ENCODE results near the gene MEX3C.

Gene MEX3C

GRCh38 chr18:51191128-51191717 is 6.3 kb downstream of the MEX3C start:
- DNase-seq = no peak

- no peak for DNase-seq
Observed at GRCh38 chr18:51190000-51190399, 7.5 kb downstream of the MEX3C start.

GRCh38 chr18:51188024-51188701 is 9.3 kb downstream of the MEX3C start:
- no peak for DNase-seq

DNA sequence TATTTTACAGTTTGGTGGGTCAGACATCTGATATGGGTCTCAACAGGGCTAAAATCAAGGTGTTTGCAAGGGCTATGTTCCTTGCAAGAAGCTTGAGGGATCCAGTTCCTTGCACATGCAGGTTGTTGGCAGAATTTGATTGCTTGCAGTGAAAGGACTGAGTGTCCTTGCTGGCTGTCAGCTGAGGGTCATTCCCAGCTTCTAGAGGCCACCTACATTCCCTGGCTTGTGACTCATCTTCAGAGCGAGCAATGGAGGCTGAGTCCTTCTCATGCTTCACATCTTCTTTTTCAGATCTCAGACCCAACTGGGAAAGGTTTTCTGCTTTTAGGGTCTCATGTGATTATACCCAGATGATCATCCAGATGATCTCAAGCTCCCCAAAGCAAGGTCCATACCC is 12.4 kb downstream of the MEX3C start:
- no peak for DNase-seq

GRCh38 chr18:51184091-51184457 is 13.4 kb downstream of the MEX3C start:
- DNase-seq = no peak

DNA sequence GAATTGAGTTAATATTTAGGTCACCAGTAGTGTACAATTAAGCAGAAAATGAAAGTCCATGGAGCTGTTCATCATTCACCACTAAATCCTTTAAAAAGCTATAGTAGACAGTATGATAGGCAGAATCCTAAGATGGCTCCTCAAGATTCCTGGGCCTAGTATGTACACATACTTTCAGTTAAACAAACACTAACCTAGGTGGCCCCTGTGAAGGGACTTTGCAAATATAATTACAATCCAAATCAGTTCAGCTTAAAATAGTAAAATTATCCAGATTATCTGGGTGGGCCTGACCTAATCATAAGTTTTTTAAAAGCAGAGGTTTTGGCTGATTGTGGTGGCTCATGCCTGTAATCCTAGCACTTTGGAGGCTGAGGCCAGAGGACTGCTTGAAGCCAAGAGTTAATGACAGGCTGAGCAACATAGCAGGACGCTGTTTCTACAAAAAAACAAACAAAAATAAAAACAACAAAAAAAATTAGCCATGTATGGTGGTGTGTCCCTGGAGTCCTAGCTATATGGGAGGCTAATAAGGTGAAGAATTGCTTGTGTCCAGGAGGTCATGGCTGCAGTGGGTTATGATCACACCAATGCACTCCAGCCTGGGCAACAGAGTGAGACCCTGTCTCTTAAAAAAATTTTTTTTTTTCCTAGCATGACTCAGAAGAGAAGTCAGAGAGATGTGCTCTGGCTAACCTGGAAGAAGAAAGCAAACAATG is 13.9 kb downstream of the MEX3C start:
- no peak for DNase-seq

GRCh38 chr18:51182824-51183223 is 14.7 kb downstream of the MEX3C start:
- no peak for DNase-seq

DNA sequence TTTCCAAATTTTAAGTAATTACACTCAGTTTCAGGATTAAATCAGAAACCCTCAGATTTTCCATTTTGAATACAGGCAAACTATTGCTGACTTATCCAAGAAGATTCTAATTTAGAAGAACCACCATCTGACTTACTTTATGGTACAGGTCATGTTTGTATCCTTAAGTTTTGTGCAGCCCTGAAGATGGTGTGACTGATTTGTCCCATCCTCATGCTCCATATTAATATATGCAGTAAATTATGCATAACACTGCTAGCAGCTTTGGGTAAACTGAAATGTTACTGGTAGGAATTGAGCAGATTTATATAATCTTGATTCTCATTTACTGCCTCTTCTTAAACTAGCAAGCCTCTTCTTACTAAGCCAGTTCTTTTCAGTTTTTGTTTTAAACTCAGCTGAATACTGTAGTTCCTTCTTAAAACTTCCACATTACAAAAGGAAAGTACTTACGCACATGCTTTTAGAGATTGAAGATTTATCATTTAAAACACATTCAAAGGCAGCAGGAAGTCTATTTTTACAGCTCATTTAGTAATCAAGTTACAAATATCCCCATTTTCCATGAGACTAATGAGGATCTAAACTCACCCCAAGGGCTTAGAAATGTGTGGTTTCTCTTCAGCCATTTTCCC is 25.7 kb downstream of the MEX3C start:
- DNase-seq = no peak

DNA sequence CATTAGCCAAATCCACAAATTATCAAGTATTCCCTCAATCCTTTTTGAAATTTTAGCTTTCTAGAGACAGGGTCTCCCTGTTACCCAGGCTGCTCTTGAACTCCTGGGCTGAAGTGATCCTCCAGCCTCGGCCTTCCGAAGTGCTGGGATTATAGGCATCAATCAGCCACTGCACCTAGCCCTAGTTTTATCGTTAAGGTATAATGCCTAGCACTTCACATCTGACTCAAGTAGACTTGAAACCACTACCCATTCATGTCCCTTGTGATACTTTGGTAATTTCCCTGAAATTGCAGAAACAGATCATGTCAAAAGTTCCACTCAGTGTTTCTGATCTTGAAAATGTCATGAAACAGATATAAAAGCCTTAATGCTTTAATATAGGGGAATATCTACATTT is 26.3 kb downstream of the MEX3C start:
- DNase-seq = no peak

DNA sequence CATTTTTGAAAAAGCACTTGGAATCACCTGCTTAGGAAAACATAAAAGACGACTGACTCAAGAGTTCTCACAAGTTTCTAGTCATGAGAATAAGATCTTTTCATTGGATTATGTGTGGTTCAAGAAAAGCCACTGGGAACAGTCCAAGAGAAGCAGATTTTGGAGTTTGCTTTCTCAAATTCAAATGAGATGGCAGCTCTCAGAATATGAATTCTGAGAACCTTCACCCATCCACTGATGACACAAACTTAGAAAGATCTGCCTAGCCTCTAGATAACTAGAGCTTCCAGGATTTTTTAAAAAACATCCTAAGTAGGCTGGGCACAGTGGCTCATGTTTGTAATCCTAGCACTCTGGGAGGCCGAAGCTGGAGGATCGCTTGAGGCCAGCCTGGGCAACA is 26.8 kb downstream of the MEX3C start:
- no peak for DNase-seq

DNA sequence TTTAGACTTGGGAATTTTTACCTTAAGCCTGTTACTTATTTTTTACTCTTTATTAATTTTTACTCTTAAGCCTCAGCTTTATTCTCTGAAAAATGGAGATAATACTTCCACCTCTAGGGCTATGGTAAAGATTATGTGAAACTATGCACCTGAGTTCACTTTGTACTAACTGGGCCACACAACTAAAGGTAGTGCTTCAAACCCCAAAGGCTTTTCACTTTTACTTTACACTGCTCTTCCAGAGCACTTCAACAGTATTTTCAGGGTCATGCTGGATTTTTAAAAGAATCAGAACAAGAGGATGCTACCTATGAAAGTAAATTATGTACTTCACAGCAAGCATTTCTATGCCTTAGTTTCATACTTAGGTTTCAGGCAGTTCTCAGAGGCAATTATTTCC is 27.8 kb downstream of the MEX3C start:
- DNase-seq = no peak

DNA sequence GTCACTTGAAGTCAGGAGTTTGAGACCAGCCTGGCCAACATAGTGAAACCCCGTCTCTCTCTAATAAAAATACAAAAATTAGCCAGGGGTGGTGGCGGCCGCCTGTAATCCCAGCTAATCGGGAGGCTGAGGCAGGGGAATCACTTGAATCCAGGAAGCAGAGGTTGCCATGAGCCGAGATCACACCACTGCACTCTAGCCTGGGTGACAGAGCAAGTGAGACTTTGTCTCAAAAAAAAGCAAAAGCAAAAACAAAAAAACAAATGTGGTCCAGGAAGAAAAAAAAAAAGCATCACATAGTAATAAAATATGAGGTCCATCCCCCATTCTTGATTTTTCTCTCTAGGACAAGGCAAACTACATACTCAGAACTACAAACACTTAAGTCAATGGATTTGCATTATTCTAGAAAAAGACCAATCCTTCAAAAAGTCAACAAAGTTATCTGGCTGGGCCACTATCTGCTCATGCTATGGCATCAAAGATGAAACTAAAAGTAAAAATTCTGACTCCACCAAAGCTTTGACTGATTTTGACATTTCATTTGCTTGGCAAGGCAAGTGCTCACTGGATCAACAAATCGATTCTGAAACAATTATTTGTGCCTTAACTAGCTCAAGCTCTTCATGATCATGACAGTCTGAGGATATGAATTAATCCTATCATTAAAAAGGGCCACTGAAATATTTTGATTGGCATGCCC is 28.4 kb downstream of the MEX3C start:
- no peak for DNase-seq

DNA sequence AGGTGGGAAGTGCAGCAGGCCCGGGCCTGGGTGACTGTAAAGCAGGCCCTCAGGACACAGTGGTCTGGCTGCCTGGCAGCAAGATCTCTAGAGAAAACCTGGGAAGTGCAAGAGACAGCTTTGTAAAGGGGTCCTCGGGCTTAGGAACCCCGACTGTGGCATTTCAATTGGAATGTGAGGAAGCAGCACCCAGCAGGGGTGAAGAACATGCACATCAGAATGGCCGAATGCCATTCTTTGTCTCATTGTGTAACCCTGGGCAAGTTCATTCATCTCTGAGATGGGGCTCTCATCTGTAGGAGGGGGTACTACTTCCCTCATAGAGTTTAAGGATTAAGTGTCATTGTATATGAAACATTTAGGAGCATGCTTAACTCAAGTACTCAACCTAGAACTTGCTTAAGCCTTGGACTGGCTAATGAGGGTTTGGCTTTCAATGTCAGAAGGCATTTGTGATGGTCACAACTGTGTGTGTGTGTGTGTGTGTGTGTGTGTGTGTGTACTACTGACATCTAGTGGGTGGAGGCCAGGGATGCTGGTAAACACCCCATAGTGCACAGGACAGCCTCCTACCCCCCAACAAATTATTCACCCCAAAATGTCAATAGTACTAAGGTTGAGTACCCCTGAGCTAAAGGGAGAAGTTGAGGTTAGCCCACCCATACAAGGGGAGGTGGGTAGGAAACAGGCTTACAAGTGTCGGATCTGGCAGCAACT is 29.3 kb downstream of the MEX3C start:
- DNase-seq = no peak

- DNase-seq = no peak
Observed at GRCh38 chr18:51165296-51165695, 32.2 kb downstream of the MEX3C start.

- no peak for DNase-seq
Observed at GRCh38 chr18:51164761-51165281, 32.7 kb downstream of the MEX3C start.

DNA sequence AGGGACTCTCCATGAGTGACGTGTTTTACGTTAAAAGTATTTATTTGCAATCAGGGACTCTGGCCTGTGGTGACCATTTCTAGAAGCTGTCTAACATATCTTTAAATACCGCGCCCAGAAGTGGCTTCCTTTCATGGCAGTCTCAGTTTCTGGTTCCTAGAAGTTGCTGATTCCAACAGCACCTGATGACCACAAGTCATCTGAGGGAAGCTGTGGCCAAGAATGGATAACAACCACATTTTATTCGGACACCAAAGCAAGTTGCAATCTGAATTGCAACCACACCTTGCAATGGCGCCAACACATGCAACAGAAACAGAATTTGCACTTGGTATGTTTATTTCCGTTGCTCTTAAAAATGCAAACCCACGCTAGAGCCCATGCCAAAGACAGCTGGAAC is 33.1 kb downstream of the MEX3C start:
- DNase-seq = no peak

DNA sequence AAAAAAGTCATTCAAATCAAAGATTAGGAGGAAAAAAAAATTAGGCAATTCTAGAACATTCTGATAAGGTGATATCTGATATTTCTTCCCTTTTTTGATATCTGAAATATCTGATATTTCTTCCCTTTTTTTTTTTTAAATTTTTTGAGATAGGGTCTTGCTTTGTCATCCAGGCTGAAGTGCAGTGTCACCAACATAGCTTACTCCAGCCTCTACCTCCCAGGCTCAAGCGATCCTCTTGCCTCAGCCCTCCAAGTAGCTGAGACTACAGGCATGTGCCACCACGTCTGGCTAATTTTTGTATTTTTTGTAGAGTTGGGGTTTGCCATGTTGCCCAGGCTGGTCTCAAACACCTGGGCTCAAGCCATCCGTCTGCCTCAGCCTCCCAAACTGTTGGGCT is 33.9 kb downstream of the MEX3C start:
- no peak for DNase-seq

- no peak for DNase-seq
Observed at GRCh38 chr18:51162617-51163016, 34.9 kb downstream of the MEX3C start.

DNA sequence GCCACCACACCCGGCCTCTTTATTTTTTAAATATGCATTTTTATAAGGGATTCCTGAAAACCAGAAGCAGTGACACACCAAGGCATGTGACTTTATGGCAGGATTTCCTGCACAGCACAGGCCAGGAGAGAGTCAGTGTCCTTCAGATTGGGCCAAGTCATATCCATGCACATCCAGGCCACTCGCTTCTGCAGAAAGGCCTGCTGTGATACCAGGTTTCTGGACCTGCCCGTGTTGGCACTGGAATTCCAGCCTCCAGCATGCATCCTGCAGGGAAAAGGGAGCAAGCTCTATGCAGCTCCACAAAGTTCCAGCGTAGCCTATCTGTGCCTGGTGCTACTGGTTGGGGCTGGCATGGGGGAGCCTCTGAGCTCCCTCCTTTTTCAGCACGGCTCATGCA is 36.8 kb downstream of the MEX3C start:
- no peak for DNase-seq

DNA sequence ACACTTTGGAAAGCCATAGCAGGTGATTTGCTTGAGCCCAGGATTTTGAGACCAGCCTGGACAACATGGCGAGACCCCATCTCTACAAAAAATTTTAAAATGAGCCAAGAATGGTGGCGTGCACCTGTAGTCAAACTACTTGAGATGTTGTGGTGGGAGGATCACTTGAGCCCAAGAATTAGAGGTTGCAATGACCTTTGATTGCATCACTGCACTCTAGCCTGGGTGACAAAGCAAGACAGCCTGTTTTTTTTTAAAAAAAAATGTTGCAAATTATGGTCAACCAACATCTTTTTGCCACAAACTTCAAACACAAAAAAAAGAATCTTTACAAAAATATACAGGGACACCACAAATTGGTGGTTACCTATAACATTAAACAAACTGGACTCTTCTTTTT is 40.3 kb downstream of the MEX3C start:
- DNase-seq = no peak

DNA sequence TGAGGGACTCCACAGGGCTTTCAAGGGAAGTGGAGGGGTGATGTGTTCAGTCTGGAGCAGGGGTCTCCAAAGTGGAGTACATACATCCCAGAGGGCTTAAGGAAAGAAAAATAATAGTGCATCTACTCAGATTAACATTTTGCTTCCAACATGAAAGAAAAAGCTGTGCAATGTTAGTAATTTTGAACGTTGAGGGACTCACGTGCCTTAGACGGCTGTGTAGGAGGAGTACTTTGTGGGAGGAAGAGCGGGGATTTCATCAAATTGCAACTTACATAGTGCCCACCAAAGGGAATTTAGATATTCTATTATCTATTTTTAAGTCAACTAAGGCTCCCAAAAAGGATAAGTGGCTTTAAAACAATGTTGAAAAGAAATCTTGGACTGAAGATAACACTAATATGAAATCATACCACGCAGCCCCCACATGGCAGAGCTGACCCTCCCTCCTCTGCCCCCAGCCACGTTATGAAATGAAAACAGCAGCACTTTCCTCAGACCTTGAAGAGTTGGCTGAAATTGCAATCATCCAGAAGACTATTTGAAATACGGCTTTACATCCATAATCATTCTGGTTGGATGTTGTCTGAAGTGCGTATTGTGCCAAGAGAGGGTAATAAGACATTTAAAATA is 42.9 kb downstream of the MEX3C start:
- DNase-seq = no peak

All from NCI-H510A treated with DMSO at 0.1 percent for 48 hours (cell line).